HuH-7 (cell line): Measurements from ENCODE around the gene CTAGE6.
"Not testable (repeated sequence)": the region's sequence is repeated elsewhere in the genome, so short reads cannot be mapped to it uniquely, and the experiment has no call there.

Source experiments
- DNase-seq: peaks from one replicate; pipeline ENCODE4 v3.0.0; 2011; ENCODE audit warnings: low spot score

CTAGE6 gene

GRCh38 chr7:143714581-143715454 lies 42.7 kb downstream of the CTAGE6 start:
- DNase-seq, result not testable (repeated sequence)

- DNase-seq, result not testable (repeated sequence)
Measured at GRCh38 chr7:143712381-143712780, 45.1 kb downstream of the CTAGE6 start.

GRCh38 chr7:143711727-143712324 lies 45.7 kb downstream of the CTAGE6 start:
- DNase-seq, result not testable (repeated sequence)

- DNase-seq, result not testable (repeated sequence)
Measured at GRCh38 chr7:143709895-143710294, 47.6 kb downstream of the CTAGE6 start.
